PC-3 (cell line): ENCODE data around the gene MBD3. TPM values are rescaled to one million over a fixed set of nuclear protein-coding genes. Genes with fewer than 3 reads are reported as not detected.

Experiments
- ATAC-seq: fragments of 200-7000 bp; cut with Tn5 transposase; 2 replicates; pipeline ENCODE4 v1.9.1; 2020; ENCODE audit warnings: mild to moderate bottlenecking, moderate library complexity
- BruUV-seq: library from RNA; stranded (reverse); fragments of 400-500 nt; replicated peaks from 2 replicates; lab custom pipeline; 2021; lab: Mats Ljungman, UMichigan
- CTCF ChIA-PET: fragments of 300-600 bp; sonication (Branson Sonifier 250); formaldehyde crosslinking; loops from one replicate; lab custom pipeline; 2022; ENCODE audit warnings: antibody characterized with exemption; lab: Charles Lee
- POLR2A ChIA-PET: fragments of 300-600 bp; sonication (Branson Sonifier 250); formaldehyde crosslinking; loops from one replicate; lab custom pipeline; 2022; ENCODE audit warnings: antibody characterized with exemption; ENCODE audit not compliant: unreplicated experiment; lab: Charles Lee
- DNase-seq: peaks from one replicate; pipeline ENCODE4 v3.0.0-alpha.2; 2015
- H2AFZ ChIP-seq: fragments of 300-600 bp; sonication (generic); 2 replicates; pipeline ENCODE4 v1.6.0; 2016; ENCODE audit warnings: antibody characterized with exemption, low read length
- H3F3A ChIP-seq: fragments of 300-600 bp; sonication (generic); one replicate; pipeline ENCODE4 v1.6.0; 2017; ENCODE audit warnings: antibody characterized with exemption, low read length, control low read depth, mild to moderate bottlenecking; ENCODE audit not compliant: unreplicated experiment
- H3K27ac ChIP-seq: fragments of 300-600 bp; sonication (generic); 2 replicates; pipeline ENCODE4 v1.5.1; 2016; ENCODE audit warnings: mild to moderate bottlenecking, low read length
- H3K27me3 ChIP-seq: fragments of 300-600 bp; sonication (generic); 2 replicates; pipeline ENCODE4 v1.6.1; 2016; ENCODE audit warnings: low read length, mixed read lengths
- H3K36me3 ChIP-seq: fragments of 300-600 bp; sonication (generic); 2 replicates; pipeline ENCODE4 v1.6.1; 2016; ENCODE audit warnings: low read depth, mixed run types, low read length, mixed read lengths
- H3K4me1 ChIP-seq: fragments of 300-600 bp; sonication (generic); 2 replicates; pipeline ENCODE4 v1.5.1; 2016; ENCODE audit warnings: low read length; ENCODE audit not compliant: insufficient read depth
- H3K4me2 ChIP-seq: fragments of 300-600 bp; sonication (generic); 2 replicates; pipeline ENCODE4 v1.6.0; 2016; ENCODE audit warnings: low read length
- H3K4me3 ChIP-seq: fragments of 300-600 bp; sonication (generic); 2 replicates; pipeline ENCODE4 v1.5.1; 2016; ENCODE audit warnings: mild to moderate bottlenecking, low read length, mixed read lengths
- H3K79me2 ChIP-seq: fragments of 300-600 bp; sonication (generic); 2 replicates; pipeline ENCODE4 v1.6.1; 2017; ENCODE audit warnings: low read length, mixed read lengths
- H3K9ac ChIP-seq: fragments of 300-600 bp; sonication (generic); 2 replicates; pipeline ENCODE4 v1.6.0; 2016; ENCODE audit warnings: mild to moderate bottlenecking, low read length
- H3K9me2 ChIP-seq: fragments of 300-600 bp; sonication (generic); replicated peaks from 2 replicates; pipeline ENCODE4 v1.6.1; 2016; ENCODE audit warnings: mixed run types, low read length, mixed read lengths
- H3K9me3 ChIP-seq: fragments of 300-600 bp; sonication (generic); 2 replicates; pipeline ENCODE4 v1.6.1; 2016; ENCODE audit warnings: low read length, mixed read lengths
- H4K20me1 ChIP-seq: fragments of 300-600 bp; sonication (generic); 2 replicates; pipeline ENCODE4 v1.6.1; 2016; ENCODE audit warnings: low read length, mixed read lengths
- CTCF ChIP-seq: fragments of 300-600 bp; sonication (generic); conservative IDR thresholded peaks from 2 replicates; pipeline ENCODE4 v1.5.1; 2017; ENCODE audit warnings: antibody characterized with exemption, low read depth, mild to moderate bottlenecking, low read length
- EZH2 ChIP-seq: fragments of 300-600 bp; sonication (generic); IDR thresholded peaks from one replicate; pipeline ENCODE4 v1.6.1; 2017; ENCODE audit warnings: antibody characterized with exemption, mild to moderate bottlenecking, low read length; ENCODE audit not compliant: unreplicated experiment
- EZH2phosphoT487 ChIP-seq: fragments of 300-600 bp; sonication (generic); IDR thresholded peaks from 2 replicates; pipeline ENCODE4 v1.6.1; 2018; ENCODE audit warnings: mild to moderate bottlenecking, antibody characterized with exemption, low read length, borderline replicate concordance
- intact Hi-C: fragments of 100-400 bp; cut with micrococcal nuclease; formaldehyde crosslinking; loops from 2 replicates; pipeline ENCODE4 v1.9.0; 2023
- total RNA-seq: library from RNA; depleted of rRNA; stranded (reverse); fragments of >200 nt; gene quantifications from 2 replicates; pipeline ENCODE4 v1.2.3, GENCODE V29; 2014

The MBD3 gene
- total RNA-seq, 1 experiment from 2014 or later = 131 TPM

GRCh38 chr19:1575323-1576241, 17.1 kb downstream of the MBD3 start:
- no peaks in the 10 kb centered on the region for H3K79me2 ChIP-seq
- no peak overlapping the region for H3K9ac ChIP-seq
- BruUV-seq = no TSS peak
- no peaks in the 10 kb centered on the region for H4K20me1 ChIP-seq
- no peaks in the 10 kb centered on the region for H3K9me3 ChIP-seq
- TF ChIP-seq EZH2 = no peak
- no peak for TF ChIP-seq EZH2phosphoT487
- no peak for TF ChIP-seq CTCF
- no peak overlapping the region for H3K27ac ChIP-seq
- ATAC-seq (0 out of 2 replicates have a peak, but pooled peaks have one; percentile 22), DNase-seq (no peak)
- no peak overlapping the region for H3K4me2 ChIP-seq
- no peaks in the 10 kb centered on the region for H3K9me2 ChIP-seq
- H2AFZ ChIP-seq = no peak overlapping the region
- no peaks in the 10 kb centered on the region for H3K4me1 ChIP-seq
- no peaks in the 10 kb centered on the region for H3K36me3 ChIP-seq
- H3K4me3 ChIP-seq = no peak overlapping the region
- intact Hi-C loops = no loop called here
- CTCF ChIA-PET = no interaction called here
- no peaks in the 10 kb centered on the region for H3F3A ChIP-seq
- no peaks in the 10 kb centered on the region for H3K27me3 ChIP-seq
- POLR2A ChIA-PET = no interaction called here

DNA sequence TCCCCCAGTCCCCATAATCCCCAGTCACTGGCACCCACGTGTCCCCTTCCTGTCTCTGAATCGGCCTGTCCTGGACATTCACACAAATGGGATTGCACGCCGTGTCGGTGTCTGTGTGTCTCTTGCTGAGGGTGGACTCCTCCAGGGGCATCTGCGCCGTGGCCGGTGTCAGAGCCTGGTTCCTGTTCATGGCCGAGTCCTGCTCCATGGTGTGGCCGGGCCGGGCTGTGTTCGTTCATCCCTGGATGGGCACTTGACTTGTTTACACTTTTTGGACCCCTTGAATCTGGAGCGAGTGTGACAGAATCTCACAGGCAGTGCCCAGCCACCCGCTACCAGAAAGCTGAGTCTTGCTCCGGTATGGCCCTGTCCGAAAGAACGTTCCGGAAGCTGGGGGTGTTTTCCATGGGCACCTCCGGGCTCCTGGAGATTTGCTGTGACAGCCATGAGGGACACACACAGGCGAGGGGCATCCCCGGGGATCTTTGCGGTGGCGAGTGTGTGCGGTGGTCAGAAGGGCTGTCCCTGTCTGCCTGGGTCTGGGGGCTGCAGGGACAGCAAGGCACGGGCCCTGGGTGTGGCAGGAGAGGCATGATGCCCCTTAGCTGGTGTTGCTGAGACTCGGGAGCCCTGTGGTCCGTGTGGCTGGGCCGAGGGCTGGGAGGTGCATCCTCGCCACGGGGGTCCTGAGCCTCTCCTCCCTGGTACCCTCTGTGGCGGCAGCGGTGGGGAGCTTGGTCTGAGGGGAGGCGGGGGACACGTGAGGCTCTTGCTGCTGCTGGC, 18.1 kb downstream of the MBD3 start:
- Histone ChIP-seq H3K79me2 (no peaks in the 10 kb centered on the region), H3K4me3 (no peak overlapping the region), H3K27ac (no peak overlapping the region), H3K9me2 (no peaks in the 10 kb centered on the region), H3K9me3 (no peaks in the 10 kb centered on the region), H3F3A (no peaks in the 10 kb centered on the region), H3K36me3 (no peaks in the 10 kb centered on the region), H4K20me1 (no peaks in the 10 kb centered on the region), H3K4me2 (no peak overlapping the region), H3K27me3 (no peaks in the 10 kb centered on the region), H3K4me1 (no peaks in the 10 kb centered on the region), H2AFZ (no peak overlapping the region), H3K9ac (no peak overlapping the region)
- ATAC-seq (no peak), DNase-seq (no peak)
- ChIA-PET POLR2A (no interaction called here), CTCF (no interaction called here)
- BruUV-seq = no TSS peak
- TF ChIP-seq EZH2 (no peak), CTCF (no peak), EZH2phosphoT487 (no peak)
- intact Hi-C loops = no loop called here
